B cell (primary cell): ENCODE data around the gene SHROOM2. TPM values are rescaled to one million over a fixed set of nuclear protein-coding genes. Genes with fewer than 3 reads are reported as not detected.

Experiments used
- ATAC-seq: fragments of 200-7000 bp; cut with Tn5 transposase; one replicate; pipeline ENCODE4 v1.10.0; 2021; ENCODE audit warnings: low read depth, mild to moderate bottlenecking, moderate number of reproducible peaks, moderate library complexity
- CTCF ChIA-PET: fragments of 350-600 bp; sonication (Branson Sonifier 250); formaldehyde crosslinking; loops from one replicate; lab custom pipeline; 2021; ENCODE audit warnings: antibody characterized with exemption, inconsistent platforms; lab: Charles Lee
- POLR2A ChIA-PET: fragments of 350-600 bp; sonication (Branson Sonifier 250); formaldehyde crosslinking; loops from one replicate; lab custom pipeline; 2021; ENCODE audit warnings: antibody characterized with exemption; lab: Charles Lee
- DNase-seq: peaks from one replicate; pipeline ENCODE4 v3.0.0; 2013
- H2AFZ ChIP-seq: 2 replicates; pipeline ENCODE4 v1.6.1; 2012; ENCODE audit warnings: mild to moderate bottlenecking, low read depth, low read length; ENCODE audit not compliant: insufficient read depth, poor library complexity, severe bottlenecking
- H3K27ac ChIP-seq, 2 donors: 1 replicate in 1 of 2; 2 replicates in 1 of 2; pipeline ENCODE4 v1.5.1; 2012 to 2013; ENCODE audit warnings: low read length in 2 of 2, mild to moderate bottlenecking in 2 of 2, moderate library complexity in 1 of 2
- H3K27me3 ChIP-seq, 4 experiments: fragments of 200-600 bp in 1 of 4; sonication (generic) in 1 of 4; replicated peaks in 1 of 4; 1 replicate in 2 of 4; 2 replicates in 2 of 4; pipeline versions ENCODE4 v1.6.1 to v1.7.0; 2013 to 2016; ENCODE audit warnings: low read length in 3 of 4, mild to moderate bottlenecking in 2 of 4, mixed read lengths in 1 of 4, moderate library complexity in 1 of 4; ENCODE audit not compliant: insufficient read depth in 4 of 4, control insufficient read depth in 3 of 4; ENCODE audit errors: control extremely low read depth in 1 of 4
- H3K36me3 ChIP-seq, 2 experiments: replicated peaks in 1 of 2; 1 replicate in 1 of 2; 2 replicates in 1 of 2; pipeline versions ENCODE4 v1.6.1 to v1.7.1; 2013; ENCODE audit warnings: low read length in 1 of 2; ENCODE audit not compliant: insufficient read depth in 2 of 2, control insufficient read depth in 1 of 2; ENCODE audit errors: control extremely low read depth in 1 of 2, extremely low read depth in 1 of 2
- H3K4me1 ChIP-seq, 2 donors: fragments of 200-600 bp in 1 of 2; sonication (generic) in 1 of 2; 1 replicate in 1 of 2; 2 replicates in 1 of 2; pipeline versions ENCODE4 v1.5.1 to v1.6.1; 2013 to 2017; ENCODE audit warnings: low read length in 2 of 2; ENCODE audit not compliant: control insufficient read depth in 2 of 2, insufficient read depth in 2 of 2
- H3K4me2 ChIP-seq: replicated peaks from 2 replicates; pipeline ENCODE3; 2012; ENCODE audit warnings: mild to moderate bottlenecking, low read depth, low read length; ENCODE audit not compliant: poor library complexity, severe bottlenecking
- H3K4me3 ChIP-seq, 5 experiments: fragments of 200-600 bp in 1 of 5; sonication (generic) in 1 of 5; 1 replicate in 3 of 5; 2 replicates in 2 of 5; pipeline versions ENCODE4 v1.5.1 to v1.7.0; 2011 to 2016; ENCODE audit warnings: low read length in 4 of 5, mild to moderate bottlenecking in 4 of 5, low read depth in 2 of 5, control low read depth in 1 of 5, moderate library complexity in 1 of 5; ENCODE audit not compliant: insufficient read depth in 1 of 5; ENCODE audit errors: control extremely low read depth in 1 of 5, extremely low read depth in 1 of 5
- H3K79me2 ChIP-seq: fragments of 200-600 bp; sonication (generic); one replicate; pipeline ENCODE4 v1.6.0; 2016; ENCODE audit warnings: low read length; ENCODE audit not compliant: control insufficient read depth, insufficient read depth
- H3K9ac ChIP-seq: fragments of 200-600 bp; sonication (generic); 2 replicates; pipeline ENCODE4 v1.6.1; 2017; ENCODE audit warnings: mild to moderate bottlenecking, low read length, moderate library complexity
- H3K9me3 ChIP-seq, 3 donors: one replicate each; pipeline versions ENCODE4 v1.6.1 to v1.7.1; 2013; ENCODE audit warnings: low read length in 2 of 3; ENCODE audit not compliant: control insufficient read depth in 2 of 3, insufficient read depth in 1 of 3; ENCODE audit errors: control extremely low read depth in 1 of 3
- H4K20me1 ChIP-seq: 2 replicates; pipeline ENCODE4 v1.6.0; 2012; ENCODE audit warnings: mild to moderate bottlenecking, low read length; ENCODE audit not compliant: insufficient read depth, control insufficient read depth, poor library complexity, severe bottlenecking
- H3K27ac Mint-ChIP-seq: one replicate; pipeline ENCODE4 v1.8.0; 2021; ENCODE audit warnings: mixed read lengths
- H3K27me3 Mint-ChIP-seq: one replicate; pipeline ENCODE4 v1.8.0; 2021; ENCODE audit warnings: mixed read lengths
- H3K4me1 Mint-ChIP-seq: one replicate; pipeline ENCODE4 v1.8.0; 2021; ENCODE audit warnings: mixed read lengths
- H3K4me3 Mint-ChIP-seq: one replicate; pipeline ENCODE4 v1.8.0; 2021; ENCODE audit warnings: mixed read lengths
- H3K9me3 Mint-ChIP-seq: one replicate; pipeline ENCODE4 v1.8.0; 2022; ENCODE audit warnings: mixed read lengths; ENCODE audit not compliant: insufficient read depth
- CTCF ChIP-seq: fragments of 200-600 bp; IDR thresholded peaks from one replicate; pipeline ENCODE4 v1.8.0; 2022; ENCODE audit warnings: antibody characterized with exemption, mild to moderate bottlenecking
- EZH2 ChIP-seq: IDR thresholded peaks from 2 replicates; pipeline ENCODE4 v1.6.1; 2012; ENCODE audit warnings: borderline replicate concordance, low read depth, mild to moderate bottlenecking, moderate library complexity, low read length; ENCODE audit not compliant: insufficient read depth, poor library complexity, severe bottlenecking
- WGBS: methylation state at CpG from one replicate; pipeline ENCODE4 v1.1.5; 2013; ENCODE audit warnings: missing lambda C conversion rate; ENCODE audit not compliant: insufficient coverage; 5-methylcytosine and 5-hydroxymethylcytosine counted together
- intact Hi-C: fragments of 100-400 bp; cut with micrococcal nuclease; formaldehyde crosslinking; loops from one replicate; pipeline ENCODE4 v1.10.0; 2022
- polyA plus RNA-seq: library from polyadenylated mRNA; depleted of rRNA; stranded (reverse); fragments of >200 nt; gene quantifications from 2 replicates; pipeline ENCODE4 v1.2.3, GENCODE V29; 2012
- total RNA-seq, 2 donors: library from RNA; stranded (reverse); fragments of 120-200 nt in 1 of 2; gene quantifications; 1 replicate in 1 of 2; 2 replicates in 1 of 2; pipeline versions ENCODE4 v1.2.3 to v1.2.4, GENCODE V29; 2013 to 2022

Gene SHROOM2
- total and polyA plus RNA-seq, 2 donors (not counting 1 experiment from before 2014, with no cell fraction given): not detected

- no peaks in the 10 kb centered on the region for H3K4me1 Mint-ChIP-seq
- WGBS: no CpG with 5 or more reads among the region's 5 CpGs
- Histone ChIP-seq H3K4me1 (peaks cover 0 to 3% of the 10 kb centered on the region in 2 donors), H3K4me2 (no peak overlapping the region), H3K4me3 (no peak overlapping the region), H3K27me3 (peaks cover 0 to 13% (median 2%) of the 10 kb centered on the region in 4 experiments), H2AFZ (no peak overlapping the region), H3K9me3 (peaks cover 0 to 3% (median 0%) of the 10 kb centered on the region in 3 donors), H3K79me2 (no peaks in the 10 kb centered on the region), H3K9ac (no peak overlapping the region), H3K36me3 (no peaks in the 10 kb centered on the region), H4K20me1 (no peaks in the 10 kb centered on the region), H3K27ac (no peak overlapping the region)
- ChIA-PET POLR2A (no interaction called here), CTCF (no interaction called here)
- H3K9me3 Mint-ChIP-seq: no peaks in the 10 kb centered on the region
- no peak overlapping the region for H3K4me3 Mint-ChIP-seq
- no peak for TF ChIP-seq CTCF
- H3K27me3 Mint-ChIP-seq: peaks cover 12% of the 10 kb centered on the region
- H3K27ac Mint-ChIP-seq: no peak overlapping the region
- intact Hi-C loops: no loop called here
- DNase-seq (no peak), ATAC-seq (no peak)
Observed at GRCh38 chrX:9789555-9789954, 3.3 kb downstream of the SHROOM2 start.

GRCh38 chrX:9790866-9791265, 4.6 kb downstream of the SHROOM2 start:
- no peaks in the 10 kb centered on the region for H3K79me2 ChIP-seq
- H3K4me1 ChIP-seq: peaks cover 0 to 3% of the 10 kb centered on the region in 2 donors
- H3K4me3 ChIP-seq: no peak overlapping the region
- WGBS: no CpG with 5 or more reads among the region's 6 CpGs
- H3K4me1 Mint-ChIP-seq: no peaks in the 10 kb centered on the region
- DNase-seq: no peak
- no peak overlapping the region for H3K4me2 ChIP-seq
- intact Hi-C loops: no loop called here
- TF ChIP-seq EZH2 (no peak), CTCF (no peak)
- no peaks in the 10 kb centered on the region for H3K36me3 ChIP-seq
- peaks cover 0 to 7% (median 2%) of the 10 kb centered on the region in 4 experiments for H3K27me3 ChIP-seq
- no peak overlapping the region for H3K27ac Mint-ChIP-seq
- peaks cover 6% of the 10 kb centered on the region for H3K9me3 Mint-ChIP-seq
- ATAC-seq: no peak
- H4K20me1 ChIP-seq: no peaks in the 10 kb centered on the region
- H3K27ac ChIP-seq: no peak overlapping the region
- POLR2A ChIA-PET: no interaction called here
- H3K27me3 Mint-ChIP-seq: peaks cover 12% of the 10 kb centered on the region
- no peak overlapping the region for H3K4me3 Mint-ChIP-seq
- H3K9ac ChIP-seq: no peak overlapping the region
- H3K9me3 ChIP-seq: no peaks in the 10 kb centered on the region
- H2AFZ ChIP-seq: no peak overlapping the region
- CTCF ChIA-PET: no interaction called here
